ENCODE data around the gene BTBD16.

BTBD16 gene

GRCh38 chr10:122271076-122271475 lies at the start of gene BTBD16:
TSS of gene BTBD16 (plus strand) at chr10:122271296. CDS start at chr10:122275082, 3,786 bp downstream.
- DNase-seq: no peak

GRCh38 chr10:122221958-122222357 lies 49.1 kb upstream of the BTBD16 start:
- DNase-seq: no peak

DNA sequence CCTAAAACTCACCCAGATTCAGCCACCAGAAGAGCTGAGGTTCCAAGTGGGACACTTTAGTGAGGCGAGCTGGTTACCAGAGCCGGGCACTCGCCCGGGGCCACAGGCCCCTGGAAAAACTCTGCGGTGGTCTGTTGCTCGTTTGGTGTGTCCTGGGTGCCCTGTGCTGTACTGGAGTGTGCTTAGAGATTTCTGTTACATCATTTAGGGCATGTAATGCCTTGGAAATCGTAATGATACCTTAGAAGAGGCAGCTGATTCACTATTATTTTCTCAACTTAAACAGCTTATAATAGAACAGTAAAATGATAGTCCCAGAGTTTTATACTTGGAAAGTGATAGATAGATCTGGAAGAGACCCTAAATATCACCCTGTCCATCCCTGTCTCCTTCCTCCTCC lies 48.5 kb upstream of the BTBD16 start:
- DNase-seq: no peak

DNA sequence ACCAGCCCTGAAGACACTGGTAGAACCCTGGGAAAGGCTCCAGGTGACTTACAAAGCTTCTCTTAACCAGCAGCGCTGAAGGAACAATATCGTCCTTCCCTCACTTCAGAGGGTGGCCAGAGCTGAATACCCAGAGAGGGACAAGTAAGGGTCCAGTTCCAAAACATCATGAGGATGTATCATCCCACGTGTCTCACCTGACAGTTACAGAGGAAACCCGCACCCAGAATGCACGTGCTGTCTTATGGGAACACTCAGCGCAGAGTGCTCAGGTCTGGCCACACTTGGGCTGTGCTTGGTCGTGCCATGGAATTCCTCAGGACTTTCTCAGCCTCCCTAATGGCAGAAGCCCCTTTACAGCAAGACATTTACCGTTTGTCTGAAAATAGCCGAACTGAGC lies 46.9 kb upstream of the BTBD16 start:
- DNase-seq: no peak

DNA sequence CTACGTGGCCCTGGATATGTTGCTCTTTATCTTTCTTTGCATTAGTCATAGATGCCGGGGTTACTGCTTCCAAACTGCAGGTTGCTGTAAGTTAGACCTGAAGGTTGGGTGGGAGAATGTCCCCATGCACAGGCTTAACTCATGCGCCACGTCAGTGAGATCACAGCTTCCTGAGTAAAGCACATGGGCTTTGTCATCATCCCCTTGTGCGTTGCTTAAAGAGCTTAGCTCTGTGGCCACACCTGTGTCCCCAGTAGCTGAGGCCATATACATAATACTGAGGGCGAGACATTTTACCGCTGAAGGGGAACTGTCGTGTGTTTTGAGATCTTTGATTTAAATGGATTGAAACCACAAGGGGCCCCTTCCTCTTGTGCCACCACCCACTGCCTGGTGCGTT lies 45.8 kb upstream of the BTBD16 start:
- no peak for DNase-seq

- no peak for DNase-seq
Observed at GRCh38 chr10:122227754-122228153, 43.3 kb upstream of the BTBD16 start.

GRCh38 chr10:122229666-122230065 lies 41.4 kb upstream of the BTBD16 start:
- no peak for DNase-seq

DNA sequence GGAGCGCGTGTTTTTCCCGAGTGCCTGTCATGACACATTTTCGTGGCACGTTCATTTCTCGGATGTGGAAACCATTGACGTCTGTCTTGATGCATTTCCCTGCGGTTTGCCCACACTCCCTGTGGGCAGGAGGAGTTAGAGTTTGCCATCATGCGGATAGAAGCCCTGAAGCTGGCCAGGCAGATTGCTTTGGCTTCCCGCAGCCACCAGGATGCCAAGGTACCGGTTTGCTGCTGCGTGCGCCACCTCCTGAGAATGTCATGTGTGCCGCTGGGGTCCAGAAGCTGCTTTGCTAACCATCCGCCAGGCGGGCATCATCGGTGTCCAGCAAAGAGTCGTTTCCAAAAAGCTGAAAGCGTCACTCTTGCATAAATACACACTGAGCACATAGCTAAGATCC lies 40.9 kb upstream of the BTBD16 start:
- DNase-seq: no peak

DNA sequence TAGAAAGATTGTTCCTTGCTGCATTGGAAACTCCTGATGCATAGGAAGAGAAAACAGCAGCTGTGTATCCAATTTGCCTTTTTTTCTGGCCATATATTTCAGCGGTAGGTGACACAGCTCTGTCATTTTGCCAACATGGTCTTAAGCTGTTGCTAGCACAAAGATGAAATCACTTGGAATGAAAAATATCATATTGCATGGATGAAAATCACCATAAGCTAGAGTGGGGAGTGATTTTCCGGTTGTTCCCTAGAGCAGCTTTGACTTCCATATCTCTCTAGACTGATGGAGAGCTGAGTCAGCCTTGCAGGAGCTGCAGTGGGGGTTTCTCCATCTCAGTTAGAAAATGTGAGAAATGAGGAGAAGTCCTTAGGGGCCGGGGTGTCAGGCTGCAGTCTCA lies 38.3 kb upstream of the BTBD16 start:
- DNase-seq: no peak

DNA sequence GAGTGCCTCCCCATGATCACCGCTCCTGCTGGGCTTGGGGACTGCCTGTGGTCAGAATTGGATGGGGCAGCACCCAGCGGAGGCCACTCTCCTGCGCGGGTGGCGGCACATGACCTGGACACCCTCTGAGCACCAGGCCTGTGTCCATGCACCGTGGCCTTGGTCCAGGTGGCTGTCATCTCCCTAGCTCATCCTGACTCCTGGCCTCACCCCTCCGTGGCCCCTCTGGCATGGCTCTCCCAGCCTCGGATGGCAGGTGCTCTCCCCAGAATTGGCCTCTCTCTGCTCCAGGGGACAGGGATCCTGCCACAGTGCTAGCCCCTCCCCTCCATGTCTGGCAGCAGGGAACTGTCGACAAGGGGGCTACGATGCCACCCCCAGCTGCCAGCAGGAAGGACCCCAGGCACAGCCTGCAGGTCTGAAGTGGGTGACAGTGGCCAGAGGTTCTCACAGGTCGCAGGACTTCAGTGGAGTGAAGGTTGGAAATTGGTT lies 37.2 kb upstream of the BTBD16 start:
- no peak for DNase-seq

GRCh38 chr10:122234416-122234815 lies 36.7 kb upstream of the BTBD16 start:
- DNase-seq: no peak

GRCh38 chr10:122236690-122237306 lies 34.3 kb upstream of the BTBD16 start:
- DNase-seq: no peak

DNA sequence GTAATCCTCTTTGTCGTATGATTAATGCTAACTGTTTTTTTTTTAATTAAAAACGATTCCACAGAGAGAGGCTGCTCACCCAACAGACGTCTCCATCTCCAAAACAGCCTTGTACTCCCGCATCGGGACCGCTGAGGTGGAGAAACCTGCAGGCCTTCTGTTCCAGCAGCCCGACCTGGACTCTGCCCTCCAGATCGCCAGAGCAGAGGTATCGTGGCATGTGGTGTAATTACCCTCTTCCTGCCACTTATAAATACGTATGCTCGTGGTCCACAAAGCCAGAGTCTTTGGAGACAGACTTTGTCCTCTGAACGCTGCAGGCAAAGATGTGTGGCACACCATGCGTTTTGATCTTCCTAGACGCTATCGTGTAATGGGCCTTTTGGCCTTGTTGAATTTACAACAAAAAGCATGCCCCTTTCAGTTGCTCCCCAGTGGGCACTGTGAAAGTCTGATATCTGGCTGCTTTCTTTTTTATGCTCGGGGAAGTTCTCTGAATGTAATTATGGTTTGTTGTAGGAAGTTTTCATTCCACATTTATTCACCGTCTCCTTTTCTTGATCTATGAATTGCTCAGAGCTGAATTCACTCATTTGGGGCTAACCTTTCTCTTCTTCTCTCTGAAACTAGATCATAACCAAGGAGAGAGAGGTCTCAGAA lies 33.6 kb upstream of the BTBD16 start:
- no peak for DNase-seq

DNA sequence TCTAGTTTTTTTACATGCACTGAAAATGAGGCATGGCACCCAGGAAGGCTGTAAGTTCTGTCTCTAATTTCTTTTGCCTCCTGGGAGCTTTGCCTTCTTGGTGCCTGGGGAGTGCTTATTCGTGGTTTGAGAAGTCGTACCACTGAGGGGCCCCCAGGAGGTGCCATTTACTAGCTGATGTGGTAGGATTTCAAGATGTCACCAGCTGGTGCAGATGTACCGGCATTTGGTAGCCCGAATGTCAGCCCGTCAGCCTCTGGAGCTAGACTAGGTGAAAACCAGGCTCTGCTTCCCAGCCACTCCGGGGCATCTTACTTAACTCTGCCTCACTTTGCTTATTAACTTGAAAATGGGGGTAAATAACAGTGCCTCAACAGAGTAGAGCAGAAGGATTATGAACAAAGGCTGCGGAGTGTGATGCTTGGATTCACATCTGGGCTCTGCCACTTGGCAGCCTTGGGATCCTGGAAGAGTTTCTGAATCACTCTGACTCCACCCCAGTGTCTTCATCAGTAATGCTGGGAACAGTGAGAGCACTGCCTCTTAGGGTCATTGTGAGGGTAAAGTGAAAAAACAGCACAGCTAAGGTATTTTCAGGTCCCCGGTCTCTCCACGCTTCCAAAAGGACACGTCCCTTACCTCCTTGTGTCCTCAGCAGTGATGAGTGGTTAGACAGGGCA lies 31.4 kb upstream of the BTBD16 start:
- DNase-seq: no peak

DNA sequence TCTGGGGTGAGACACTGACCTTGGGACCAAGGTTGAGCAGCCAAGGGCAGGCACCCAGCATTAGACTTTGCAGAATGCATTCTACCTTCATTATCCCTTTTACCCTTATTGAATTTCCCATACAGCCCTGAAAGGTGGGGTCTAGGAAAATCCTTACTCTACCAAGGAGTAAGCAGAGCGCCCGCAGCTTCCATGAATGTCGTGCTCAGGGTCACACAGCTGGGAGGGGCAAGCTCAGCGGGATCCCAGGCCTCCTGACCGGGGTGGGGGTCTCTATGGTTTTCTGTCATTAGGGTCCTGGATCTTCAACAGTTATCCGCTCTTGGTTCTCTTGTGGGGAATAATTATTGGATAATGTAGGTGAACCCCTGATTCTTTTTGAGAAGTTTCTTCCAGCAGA lies 30.7 kb upstream of the BTBD16 start:
- no peak for DNase-seq

DNA sequence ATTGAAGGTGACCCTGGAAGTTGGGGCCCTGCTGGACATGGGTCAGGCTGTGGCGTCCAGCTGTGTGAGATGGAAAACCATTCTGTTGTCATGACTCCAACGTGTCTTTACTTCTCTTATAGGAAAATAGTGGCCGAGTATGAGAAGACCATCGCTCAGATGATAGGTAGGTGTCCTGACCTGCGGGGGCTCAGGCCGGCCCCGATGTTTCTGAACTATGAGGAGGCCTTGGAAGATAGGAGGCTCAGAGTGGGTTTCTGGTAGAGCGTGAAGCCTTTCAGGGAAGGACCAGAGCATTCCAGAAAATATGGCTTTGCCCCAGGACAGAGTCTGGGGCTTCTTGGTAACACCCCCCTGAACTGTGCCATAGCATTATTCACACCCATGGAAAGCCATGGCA lies 29.3 kb upstream of the BTBD16 start:
- DNase-seq: no peak

- no peak for DNase-seq
Observed at GRCh38 chr10:122243550-122243949, 27.5 kb upstream of the BTBD16 start.

- no peak for DNase-seq
Observed at GRCh38 chr10:122244001-122244975, 26.8 kb upstream of the BTBD16 start.

DNA sequence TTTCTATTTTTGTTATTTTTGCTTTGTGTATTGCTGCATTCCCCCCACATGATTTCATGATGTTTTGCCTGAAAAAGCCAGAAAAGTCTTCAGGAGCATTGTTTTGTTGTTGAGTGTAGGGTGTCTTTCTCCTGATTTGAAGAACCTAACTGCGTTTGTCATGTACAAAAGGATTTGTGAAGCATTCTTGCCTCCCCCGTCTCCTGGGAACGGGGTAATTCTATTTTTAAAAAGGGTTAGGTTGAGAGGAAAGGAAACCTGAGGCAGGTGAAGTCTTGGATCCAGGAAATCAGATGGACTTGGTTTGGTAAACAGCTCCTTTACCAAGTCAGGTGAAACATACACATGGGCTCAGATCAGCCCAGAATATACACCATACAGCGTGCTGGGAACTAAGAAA lies 26.0 kb upstream of the BTBD16 start:
- no peak for DNase-seq

DNA sequence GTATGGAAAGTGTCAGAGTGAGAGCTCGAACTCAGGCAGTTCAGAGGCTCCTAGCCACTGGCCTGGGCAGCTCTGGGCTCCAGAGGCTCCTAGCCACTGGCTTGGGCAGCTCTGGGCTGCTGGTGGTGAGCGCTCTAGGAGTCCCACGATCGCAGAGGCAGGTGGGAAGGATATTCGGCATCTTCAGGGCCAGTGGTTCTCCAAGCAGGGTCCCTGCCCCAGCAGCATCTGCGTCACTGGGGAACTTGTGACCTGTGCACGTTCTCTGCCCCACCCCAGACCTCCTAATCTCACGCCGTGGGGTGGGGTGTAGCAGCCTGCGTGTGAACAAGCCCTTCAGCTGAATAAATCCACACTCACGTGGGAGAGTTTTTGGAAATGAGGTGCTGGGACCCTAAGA lies 25.2 kb upstream of the BTBD16 start:
- DNase-seq: no peak

GRCh38 chr10:122246830-122247520 lies 24.1 kb upstream of the BTBD16 start:
- no peak for DNase-seq

All from kidney glomerular epithelial cell (primary cell).